Ectodermal cell (in vitro differentiated cells): ENCODE results near the gene ISM1.

ENCODE experiments used
- H3K27ac ChIP-seq: 2 replicates; pipeline ENCODE4 v1.7.0; 2013; ENCODE audit warnings: mild to moderate bottlenecking, low read depth, low read length; ENCODE audit not compliant: insufficient read depth, poor library complexity, severe bottlenecking
- H3K27me3 ChIP-seq: 2 replicates; pipeline ENCODE4 v1.7.0; 2013; ENCODE audit warnings: mild to moderate bottlenecking, low read length; ENCODE audit not compliant: insufficient read depth, control insufficient read depth, poor library complexity, severe bottlenecking
- H3K36me3 ChIP-seq: one replicate; pipeline ENCODE4 v1.7.0; 2013; ENCODE audit warnings: low read length; ENCODE audit not compliant: control insufficient read depth, insufficient read depth
- H3K4me1 ChIP-seq: one replicate; pipeline ENCODE4 v1.7.0; 2013; ENCODE audit warnings: low read length; ENCODE audit not compliant: control insufficient read depth, insufficient read depth
- H3K4me3 ChIP-seq: 2 replicates; pipeline ENCODE4 v1.7.0; 2013; ENCODE audit warnings: low read depth, low read length, control low read depth; ENCODE audit not compliant: insufficient read depth
- H3K9me3 ChIP-seq: 2 replicates; pipeline ENCODE4 v1.7.0; 2013; ENCODE audit warnings: mild to moderate bottlenecking, low read length, moderate library complexity; ENCODE audit not compliant: control insufficient read depth
- WGBS, 2 experiments: methylation state at CpG; one replicate each; pipeline ENCODE4 v1.1.7; 2013; ENCODE audit warnings: missing lambda C conversion rate in 2 of 2; 5-methylcytosine and 5-hydroxymethylcytosine counted together

The ISM1 gene

GRCh38 chr20:13341737-13342393 lies 120.8 kb downstream of the ISM1 start:
- Histone ChIP-seq H3K9me3 (no peaks in the 10 kb centered on the region), H3K36me3 (no peaks in the 10 kb centered on the region), H3K27ac (no peak overlapping the region), H3K4me1 (no peaks in the 10 kb centered on the region), H3K4me3 (no peak overlapping the region), H3K27me3 (no peaks in the 10 kb centered on the region)
- 93% methylated on average over 9 of the region's 9 CpGs for WGBS, 2 experiments

GRCh38 chr20:13342469-13343242 lies 121.6 kb downstream of the ISM1 start:
- Histone ChIP-seq H3K4me3 (no peak overlapping the region), H3K27ac (no peak overlapping the region), H3K36me3 (no peaks in the 10 kb centered on the region), H3K4me1 (no peaks in the 10 kb centered on the region), H3K9me3 (no peaks in the 10 kb centered on the region), H3K27me3 (no peaks in the 10 kb centered on the region)
- 95 to 97% methylated on average over 11 to 12 of the region's 12 CpGs for WGBS, 2 experiments

- Histone ChIP-seq H3K4me3 (no peak overlapping the region), H3K36me3 (no peaks in the 10 kb centered on the region), H3K4me1 (no peaks in the 10 kb centered on the region), H3K27ac (no peak overlapping the region), H3K9me3 (no peaks in the 10 kb centered on the region), H3K27me3 (no peaks in the 10 kb centered on the region)
- 94 to 96% methylated on average over 9 of the region's 9 CpGs for WGBS, 2 experiments
These were observed 123.6 kb downstream of the ISM1 start for GRCh38 chr20:13344671-13345070.

- H3K27ac ChIP-seq, result no peak overlapping the region
- no peaks in the 10 kb centered on the region for H3K4me1 ChIP-seq
- no peak overlapping the region for H3K4me3 ChIP-seq
- 94 to 95% methylated on average over 8 to 9 of the region's 9 CpGs for WGBS, 2 experiments
- H3K9me3 ChIP-seq, result no peaks in the 10 kb centered on the region
- no peaks in the 10 kb centered on the region for H3K27me3 ChIP-seq
- H3K36me3 ChIP-seq, result no peaks in the 10 kb centered on the region
These were observed 127.5 kb downstream of the ISM1 start for GRCh38 chr20:13348311-13349234.

- Histone ChIP-seq H3K36me3 (no peaks in the 10 kb centered on the region), H3K9me3 (no peaks in the 10 kb centered on the region), H3K4me3 (no peak overlapping the region), H3K27ac (no peak overlapping the region), H3K27me3 (no peaks in the 10 kb centered on the region), H3K4me1 (no peaks in the 10 kb centered on the region)
- 97 to 100% methylated on average over 4 of the region's 4 CpGs for WGBS, 2 experiments
These were observed 128.1 kb downstream of the ISM1 start for GRCh38 chr20:13349235-13349604.
